Measurements from ENCODE around the gene EDEM2.
"Not testable (repeated sequence)": the region's sequence is repeated elsewhere in the genome, so short reads cannot be mapped to it uniquely, and the experiment has no call there.

EDEM2 gene

GRCh38 chr20:35187584-35188190, 40.6 kb upstream of the EDEM2 start:
- no peak overlapping the region for H3K4me3 ChIP-seq (ENCODE audit: low read depth, low read length)
- TF ChIP-seq CTCF (conservative IDR thresholded peaks at IDR 0.05; ENCODE audit: low read depth, low read length), result no peak
- no peak for DNase-seq (ENCODE audit: low read depth)

DNA sequence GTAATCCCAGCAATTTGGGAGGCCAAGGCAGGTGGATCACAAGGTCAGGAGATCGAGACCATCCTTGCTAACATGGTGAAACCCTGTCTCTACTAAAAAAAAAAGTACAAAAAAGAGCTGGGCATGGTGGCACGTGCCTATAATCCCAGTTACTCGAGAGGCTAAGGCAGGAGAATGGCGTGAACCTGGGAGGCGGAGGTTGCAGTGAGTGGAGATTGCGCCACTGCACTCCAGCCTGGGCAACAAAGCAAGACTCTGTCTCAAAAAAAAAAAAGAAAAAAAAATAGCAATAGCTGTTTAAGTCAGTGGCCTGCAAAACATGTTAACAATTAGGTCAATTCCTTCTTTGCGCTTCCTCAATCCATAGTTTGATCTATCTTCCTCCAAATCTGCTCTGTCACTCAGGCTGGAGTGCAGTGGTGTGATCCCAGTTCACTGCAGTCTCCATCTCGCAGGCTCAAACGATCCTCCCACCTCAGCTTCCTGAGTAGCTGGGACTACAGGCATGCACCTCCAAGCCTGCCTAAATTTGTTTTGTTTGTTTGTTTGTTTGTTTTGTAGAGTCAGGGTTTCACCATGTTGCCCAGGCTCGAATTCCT, 39.7 kb upstream of the EDEM2 start:
- H3K4me3 ChIP-seq (ENCODE audit: low read depth, low read length); DNase-seq (ENCODE audit: low read depth): not testable (repeated sequence)

DNA sequence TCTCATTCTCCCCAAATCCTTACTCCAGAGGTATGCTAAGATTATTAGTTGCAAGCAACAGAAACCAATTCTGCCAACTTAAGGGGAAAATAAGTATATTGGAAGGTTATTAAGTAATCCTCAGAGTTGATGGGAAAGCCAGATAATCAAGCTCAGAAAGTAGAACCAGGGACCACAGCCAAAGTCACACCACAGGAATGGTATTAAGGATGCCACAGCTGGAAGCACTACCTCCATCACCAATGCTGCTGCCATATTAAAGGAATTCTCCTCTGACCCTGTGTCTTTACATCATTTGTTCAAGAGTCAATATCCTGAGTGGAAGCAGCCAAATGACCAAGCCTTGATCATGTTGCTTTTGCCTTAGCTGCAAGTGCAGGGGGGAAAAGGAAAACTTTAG, 34.6 kb upstream of the EDEM2 start:
- peak; percentile 21 for DNase-seq (ENCODE audit: low read depth)
- no peak for TF ChIP-seq CTCF (conservative IDR thresholded peaks at IDR 0.05; ENCODE audit: low read depth, low read length)
- H3K4me3 ChIP-seq (ENCODE audit: low read depth, low read length), result no peak overlapping the region

DNA sequence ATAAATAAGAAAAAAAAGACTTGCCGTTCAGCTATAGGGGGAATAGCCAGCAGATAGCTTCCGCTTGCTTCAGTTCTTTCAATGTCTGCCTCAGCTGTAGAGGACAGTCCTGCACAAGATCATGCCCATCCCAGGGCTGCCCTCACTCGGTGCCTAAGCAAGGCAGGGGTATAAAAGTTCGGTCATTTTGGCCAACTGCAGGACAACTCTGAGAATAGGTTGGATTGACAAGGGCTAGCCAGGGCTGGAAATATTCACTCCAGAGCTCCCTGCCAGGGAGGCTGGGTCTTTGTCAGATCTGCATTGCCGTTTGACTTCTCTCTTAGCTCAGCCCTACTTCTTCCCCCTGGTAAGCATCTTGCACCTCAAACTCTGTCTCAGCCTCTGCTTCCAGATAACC, 33.1 kb upstream of the EDEM2 start:
- no peak for DNase-seq (ENCODE audit: low read depth)
- H3K4me3 ChIP-seq (ENCODE audit: low read depth, low read length), result no peak overlapping the region
- TF ChIP-seq CTCF (conservative IDR thresholded peaks at IDR 0.05; ENCODE audit: low read depth, low read length), result no peak

- DNase-seq (ENCODE audit: low read depth), result no peak
- no peak for TF ChIP-seq CTCF (conservative IDR thresholded peaks at IDR 0.05; ENCODE audit: low read depth, low read length)
- H3K4me3 ChIP-seq (ENCODE audit: low read depth, low read length), result no peak overlapping the region
These were observed 32.4 kb upstream of the EDEM2 start for GRCh38 chr20:35179292-35180212.

DNA sequence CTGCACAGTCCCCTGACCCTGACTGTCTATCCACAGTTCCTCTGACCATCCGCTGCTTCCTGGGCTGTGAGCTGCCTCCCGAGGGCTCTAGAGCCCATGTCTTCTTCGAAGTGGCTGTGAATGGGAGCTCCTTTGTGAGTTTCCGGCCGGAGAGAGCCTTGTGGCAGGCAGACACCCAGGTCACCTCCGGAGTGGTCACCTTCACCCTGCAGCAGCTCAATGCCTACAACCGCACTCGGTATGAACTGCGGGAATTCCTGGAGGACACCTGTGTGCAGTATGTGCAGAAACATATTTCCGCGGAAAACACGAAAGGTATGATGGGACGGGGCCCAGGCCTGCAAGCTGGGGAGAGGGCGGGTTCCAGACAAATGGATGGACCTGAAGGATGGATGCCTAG, 29.0 kb upstream of the EDEM2 start:
- no peak for DNase-seq (ENCODE audit: low read depth)
- TF ChIP-seq CTCF (conservative IDR thresholded peaks at IDR 0.05; ENCODE audit: low read depth, low read length), result no peak
- H3K4me3 ChIP-seq (ENCODE audit: low read depth, low read length), result no peak overlapping the region

DNA sequence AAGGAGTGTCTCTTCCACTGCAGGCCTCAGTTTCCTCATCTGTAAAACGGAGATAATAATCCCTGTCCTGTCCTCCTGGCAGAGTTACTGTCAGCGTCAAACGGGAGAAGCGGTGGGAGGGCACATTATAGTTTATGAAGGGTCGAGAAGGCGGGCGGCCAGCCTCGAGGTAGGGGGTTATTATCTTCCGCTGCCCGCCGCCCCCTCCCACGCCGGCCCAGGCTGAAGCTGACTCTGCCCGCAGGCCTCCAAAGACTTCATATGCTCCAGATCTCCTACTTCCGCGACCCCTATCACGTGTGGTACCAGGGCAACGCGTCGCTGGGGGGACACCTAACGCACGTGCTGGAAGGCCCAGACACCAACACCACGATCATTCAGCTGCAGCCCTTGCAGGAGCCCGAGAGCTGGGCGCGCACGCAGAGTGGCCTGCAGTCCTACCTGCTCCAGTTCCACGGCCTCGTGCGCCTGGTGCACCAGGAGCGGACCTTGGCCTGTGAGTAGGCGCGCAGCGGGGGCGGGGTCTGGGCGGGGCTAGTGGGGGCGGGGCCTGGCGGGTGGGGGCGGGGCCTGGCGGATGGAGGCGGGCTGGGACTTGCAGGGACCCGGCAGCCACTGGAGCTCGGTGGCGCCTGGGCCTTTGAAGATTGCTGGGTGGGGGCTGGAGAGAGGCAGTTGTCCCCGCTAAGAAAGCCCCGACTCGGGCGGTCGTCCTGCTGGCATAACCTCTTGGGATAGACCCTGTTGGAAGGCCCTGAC, 27.5 kb upstream of the EDEM2 start:
- H3K4me3 ChIP-seq (ENCODE audit: low read depth, low read length), result peak overlapping the region; percentile 17
- peak; percentile 14 for DNase-seq (ENCODE audit: low read depth)
- no peak for TF ChIP-seq CTCF (conservative IDR thresholded peaks at IDR 0.05; ENCODE audit: low read depth, low read length)
